Parathyroid adenoma (tissue), 2 donors: ENCODE data around the gene TMEM129.
"Not testable (repeated sequence)": the region's sequence is repeated elsewhere in the genome, so short reads cannot be mapped to it uniquely, and the experiment has no call there.

Source experiments
- H2AFZ ChIP-seq: fragments of 300-600 bp; sonication (generic); one replicate; pipeline ENCODE4 v1.7.0; 2017; ENCODE audit warnings: antibody characterized with exemption, mild to moderate bottlenecking
- H3K27ac ChIP-seq: fragments of 300-600 bp; sonication (generic); one replicate; pipeline ENCODE4 v1.7.0; 2017
- H3K27me3 ChIP-seq: fragments of 300-600 bp; sonication (generic); one replicate; pipeline ENCODE4 v1.7.0; 2017; ENCODE audit warnings: low read length; ENCODE audit not compliant: control insufficient read depth, insufficient read depth
- H3K36me3 ChIP-seq: fragments of 300-600 bp; sonication (generic); one replicate; pipeline ENCODE4 v1.7.0; 2017; ENCODE audit warnings: low read length; ENCODE audit not compliant: control insufficient read depth, insufficient read depth
- H3K4me1 ChIP-seq: fragments of 300-600 bp; sonication (generic); one replicate; pipeline ENCODE4 v1.7.0; 2017; ENCODE audit warnings: control low read depth
- H3K4me2 ChIP-seq: fragments of 300-600 bp; sonication (generic); one replicate; pipeline ENCODE4 v1.7.0; 2017; ENCODE audit warnings: low read length
- H3K4me3 ChIP-seq: fragments of 300-600 bp; sonication (generic); one replicate; pipeline ENCODE4 v1.7.0; 2017; ENCODE audit warnings: low read depth, low read length
- H3K79me2 ChIP-seq: fragments of 300-600 bp; sonication (generic); one replicate; pipeline ENCODE4 v1.7.0; 2017; ENCODE audit warnings: control low read depth
- H3K9ac ChIP-seq: fragments of 300-600 bp; sonication (generic); one replicate; pipeline ENCODE4 v1.7.0; 2017; ENCODE audit warnings: mild to moderate bottlenecking
- H3K9me3 ChIP-seq: fragments of 300-600 bp; sonication (generic); one replicate; pipeline ENCODE4 v1.7.0; 2017; ENCODE audit warnings: low read length; ENCODE audit not compliant: control insufficient read depth
- TF ChIP-seq, protein P1 (sequence below): fragments of 300-600 bp; sonication (generic); IDR thresholded peaks from one replicate; pipeline ENCODE4 v1.7.0; 2017; ENCODE audit warnings: antibody characterized with exemption, mild to moderate bottlenecking
- donor health status: primary hyperparathyroidism.

The TMEM129 gene

GRCh38 chr4:1673671-1674070, 47.5 kb downstream of the TMEM129 start:
- Histone ChIP-seq H3K9me3 (no peaks in the 10 kb centered on the region), H3K79me2 (no peaks in the 10 kb centered on the region), H3K9ac (no peak overlapping the region), H2AFZ (no peak overlapping the region), H3K4me3 (no peak overlapping the region), H3K36me3 (no peaks in the 10 kb centered on the region), H3K27ac (no peak overlapping the region), H3K4me2 (no peak overlapping the region), H3K4me1 (no peaks in the 10 kb centered on the region), H3K27me3 (no peaks in the 10 kb centered on the region)
- TF ChIP-seq, protein P1, sequence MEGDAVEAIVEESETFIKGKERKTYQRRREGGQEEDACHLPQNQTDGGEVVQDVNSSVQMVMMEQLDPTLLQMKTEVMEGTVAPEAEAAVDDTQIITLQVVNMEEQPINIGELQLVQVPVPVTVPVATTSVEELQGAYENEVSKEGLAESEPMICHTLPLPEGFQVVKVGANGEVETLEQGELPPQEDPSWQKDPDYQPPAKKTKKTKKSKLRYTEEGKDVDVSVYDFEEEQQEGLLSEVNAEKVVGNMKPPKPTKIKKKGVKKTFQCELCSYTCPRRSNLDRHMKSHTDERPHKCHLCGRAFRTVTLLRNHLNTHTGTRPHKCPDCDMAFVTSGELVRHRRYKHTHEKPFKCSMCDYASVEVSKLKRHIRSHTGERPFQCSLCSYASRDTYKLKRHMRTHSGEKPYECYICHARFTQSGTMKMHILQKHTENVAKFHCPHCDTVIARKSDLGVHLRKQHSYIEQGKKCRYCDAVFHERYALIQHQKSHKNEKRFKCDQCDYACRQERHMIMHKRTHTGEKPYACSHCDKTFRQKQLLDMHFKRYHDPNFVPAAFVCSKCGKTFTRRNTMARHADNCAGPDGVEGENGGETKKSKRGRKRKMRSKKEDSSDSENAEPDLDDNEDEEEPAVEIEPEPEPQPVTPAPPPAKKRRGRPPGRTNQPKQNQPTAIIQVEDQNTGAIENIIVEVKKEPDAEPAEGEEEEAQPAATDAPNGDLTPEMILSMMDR = no peak

DNA sequence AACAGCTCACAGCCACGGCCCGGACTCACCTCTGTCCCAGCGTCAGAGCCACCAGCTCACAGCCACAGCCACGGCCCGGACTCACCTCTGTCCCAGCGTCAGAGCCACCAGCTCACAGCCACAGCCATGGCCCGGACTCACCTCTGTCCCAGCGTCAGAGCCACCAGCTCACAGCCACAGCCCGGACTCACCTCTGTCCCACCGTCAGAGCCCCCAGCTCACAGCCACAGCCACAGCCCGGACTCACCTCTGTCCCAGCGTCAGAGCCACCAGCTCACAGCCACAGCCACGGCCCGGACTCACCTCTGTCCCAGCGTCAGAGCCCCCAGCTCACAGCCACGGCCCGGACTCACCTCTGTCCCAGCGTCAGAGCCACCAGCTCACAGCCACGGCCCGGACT, 50.1 kb downstream of the TMEM129 start:
- H3K9me3 ChIP-seq, H3K4me2 ChIP-seq, H3K27ac ChIP-seq, H3K9ac ChIP-seq, H3K36me3 ChIP-seq, H3K4me3 ChIP-seq, H3K4me1 ChIP-seq, H3K27me3 ChIP-seq, H2AFZ ChIP-seq, H3K79me2 ChIP-seq: not testable (repeated sequence)

GRCh38 chr4:1670279-1670678, 50.8 kb downstream of the TMEM129 start:
- Histone ChIP-seq H3K4me1 (no peaks in the 10 kb centered on the region), H3K79me2 (no peaks in the 10 kb centered on the region), H3K9ac (no peak overlapping the region), H3K27me3 (no peaks in the 10 kb centered on the region), H3K36me3 (no peaks in the 10 kb centered on the region), H3K9me3 (no peaks in the 10 kb centered on the region), H3K4me2 (no peak overlapping the region), H3K4me3 (no peak overlapping the region), H2AFZ (no peak overlapping the region), H3K27ac (no peak overlapping the region)
- TF ChIP-seq, protein P1 = no peak

- H2AFZ ChIP-seq = no peak overlapping the region
- TF ChIP-seq, protein P1 = no peak
- no peaks in the 10 kb centered on the region for H3K27me3 ChIP-seq
- H3K36me3 ChIP-seq = no peaks in the 10 kb centered on the region
- no peak overlapping the region for H3K9ac ChIP-seq
- no peak overlapping the region for H3K27ac ChIP-seq
- H3K79me2 ChIP-seq = no peaks in the 10 kb centered on the region
- H3K4me2 ChIP-seq = no peak overlapping the region
- no peak overlapping the region for H3K4me3 ChIP-seq
- no peaks in the 10 kb centered on the region for H3K9me3 ChIP-seq
- no peaks in the 10 kb centered on the region for H3K4me1 ChIP-seq
Measured at GRCh38 chr4:1669850-1670249, 51.3 kb downstream of the TMEM129 start.

DNA sequence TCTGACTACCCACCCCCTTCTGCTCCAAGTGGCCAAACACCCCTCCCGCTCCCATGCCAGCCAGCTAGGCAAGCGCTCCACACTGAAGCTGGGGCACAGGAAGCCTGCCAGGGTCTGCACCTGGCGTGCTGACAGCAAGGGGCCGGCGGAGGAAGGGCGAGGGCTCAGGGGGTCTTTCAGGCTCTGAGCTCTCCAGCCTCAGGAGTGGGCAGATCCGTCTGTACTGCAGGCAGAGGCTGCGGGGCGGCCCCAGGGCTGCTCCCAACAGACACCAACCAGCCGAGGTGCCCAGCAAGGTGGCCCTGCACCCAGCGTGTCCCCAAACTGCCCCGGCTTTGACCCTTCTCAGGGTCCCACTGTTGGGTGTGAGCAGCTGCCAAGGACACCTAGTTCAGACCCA, 51.9 kb downstream of the TMEM129 start:
- Histone ChIP-seq H3K36me3 (no peaks in the 10 kb centered on the region), H3K9ac (no peak overlapping the region), H3K4me3 (no peak overlapping the region), H3K4me1 (no peaks in the 10 kb centered on the region), H3K27ac (no peak overlapping the region), H2AFZ (no peak overlapping the region), H3K79me2 (no peaks in the 10 kb centered on the region), H3K27me3 (no peaks in the 10 kb centered on the region), H3K9me3 (no peaks in the 10 kb centered on the region), H3K4me2 (no peak overlapping the region)
- TF ChIP-seq, protein P1 = no peak
